Activated CD4-positive, alpha-beta T cell treated with anti-CD3 and anti-CD28 coated beads for 36 hours (primary cell): ENCODE measurements around the gene APOL1. TPM values are rescaled to one million over a fixed set of nuclear protein-coding genes. Genes with fewer than 3 reads are reported as not detected.

Experiments used
- ATAC-seq: fragments of 200-7000 bp; cut with Tn5 transposase; one replicate; pipeline ENCODE4 v1.10.0; 2021; ENCODE audit warnings: mild to moderate bottlenecking, moderate library complexity
- CTCF ChIA-PET: fragments of 350-600 bp; sonication (Branson Sonifier 250); formaldehyde crosslinking; loops from one replicate; lab custom pipeline; 2021; ENCODE audit warnings: antibody characterized with exemption; lab: Charles Lee
- POLR2A ChIA-PET: fragments of 350-600 bp; sonication (Branson Sonifier 250); formaldehyde crosslinking; loops from one replicate; lab custom pipeline; 2021; ENCODE audit warnings: antibody characterized with exemption, inconsistent platforms; lab: Charles Lee
- DNase-seq: peaks from one replicate; pipeline ENCODE4 v3.0.0-alpha.2; 2020
- H3K27ac Mint-ChIP-seq: one replicate; pipeline ENCODE4 v1.8.0; 2021; ENCODE audit warnings: mixed read lengths
- H3K27me3 Mint-ChIP-seq: one replicate; pipeline ENCODE4 v1.8.0; 2021; ENCODE audit warnings: mixed read lengths
- H3K36me3 Mint-ChIP-seq: one replicate; pipeline ENCODE4 v1.8.0; 2021; ENCODE audit warnings: low read depth, mixed read lengths
- H3K4me1 Mint-ChIP-seq: one replicate; pipeline ENCODE4 v1.8.0; 2021; ENCODE audit warnings: mixed read lengths
- H3K4me3 Mint-ChIP-seq: one replicate; pipeline ENCODE4 v1.8.0; 2021; ENCODE audit warnings: mild to moderate bottlenecking, moderate library complexity, mixed read lengths
- H3K9me3 Mint-ChIP-seq: one replicate; pipeline ENCODE4 v1.8.0; 2021; ENCODE audit warnings: low read depth, mixed read lengths
- intact Hi-C, 2 experiments: fragments of 100-400 bp; cut with DNase I in 1 of 2; cut with micrococcal nuclease in 1 of 2; formaldehyde crosslinking; loops; one replicate each; pipeline versions ENCODE4 v1.14.2 to v1.15.1; 2022 to 2024; cut with DNase I, micrococcal nuclease
- total RNA-seq, 2 experiments: library from RNA; stranded (reverse); gene quantifications; one replicate each; pipeline ENCODE4 v1.2.3, GENCODE V29; 2021

Gene APOL1
- total RNA-seq, 2 experiments from 2014 or later = 32.0 to 37.2 TPM

DNA sequence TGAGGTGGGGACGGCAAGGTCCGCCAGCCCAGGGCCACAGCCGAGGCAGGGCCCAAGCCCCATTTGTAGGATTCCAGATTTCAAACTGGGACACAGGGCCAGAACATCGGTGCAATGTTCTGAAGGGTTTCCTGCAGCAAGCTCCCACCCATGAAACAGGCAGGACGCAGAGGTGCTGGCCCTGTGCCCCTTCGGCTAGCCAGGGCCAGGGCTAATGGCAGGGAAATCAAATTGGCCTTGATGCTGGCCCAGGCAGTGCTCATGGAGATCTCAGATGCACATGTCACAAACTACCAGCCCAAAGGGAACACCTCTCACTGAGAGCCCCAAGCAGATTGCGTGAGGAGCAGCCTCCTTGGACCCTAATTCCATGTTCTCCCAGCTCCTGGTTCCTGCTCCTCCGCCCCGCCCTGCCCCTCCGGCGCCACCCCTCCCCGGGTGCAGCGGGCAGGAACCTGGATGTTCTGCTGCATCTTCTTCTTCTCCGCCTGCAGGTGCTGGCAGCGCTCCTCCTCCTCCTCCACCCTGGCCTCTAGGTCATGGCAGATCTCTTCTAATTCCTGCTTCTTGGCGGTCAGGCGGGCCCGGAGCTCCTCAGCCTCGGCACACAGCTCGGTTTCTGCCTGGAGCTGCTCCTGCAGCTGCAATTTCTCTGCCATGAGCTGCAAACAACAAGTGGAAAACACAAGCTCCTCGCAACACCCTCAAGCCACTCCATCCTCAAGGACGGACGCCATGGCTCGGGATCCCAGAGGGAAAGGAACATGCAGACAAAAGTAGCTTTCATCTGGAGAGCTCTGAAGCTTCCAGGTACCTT lies 47.7 kb downstream of the APOL1 start:
- intact Hi-C loops = loop anchor here (1.0 kb wide), 3 partner anchors 86 to 186 kb away; no protein-coding TSS in a partner anchor
- ATAC-seq = no peak
- Mint-ChIP-seq H3K27ac (peak overlapping the region; percentile 72), H3K4me1 (peaks cover 9% of the 10 kb centered on the region), H3K9me3 (no peaks in the 10 kb centered on the region), H3K27me3 (no peaks in the 10 kb centered on the region), H3K36me3 (peaks cover 89% of the 10 kb centered on the region), H3K4me3 (no peak overlapping the region)
- CTCF ChIA-PET = interaction anchor here (0.6 to 6.8 kb wide), 25 partner anchors 10 to 824 kb away, joined by 3 to 71 read pairs (median 5); partner anchors contain the start of genes APOL2 and MYH9
- no peak for DNase-seq
- POLR2A ChIA-PET = interaction anchor here (0.6 to 1.2 kb wide), 2 partner anchors 170 to 217 kb away, joined by 3 to 4 read pairs; no protein-coding TSS in a partner anchor

DNA sequence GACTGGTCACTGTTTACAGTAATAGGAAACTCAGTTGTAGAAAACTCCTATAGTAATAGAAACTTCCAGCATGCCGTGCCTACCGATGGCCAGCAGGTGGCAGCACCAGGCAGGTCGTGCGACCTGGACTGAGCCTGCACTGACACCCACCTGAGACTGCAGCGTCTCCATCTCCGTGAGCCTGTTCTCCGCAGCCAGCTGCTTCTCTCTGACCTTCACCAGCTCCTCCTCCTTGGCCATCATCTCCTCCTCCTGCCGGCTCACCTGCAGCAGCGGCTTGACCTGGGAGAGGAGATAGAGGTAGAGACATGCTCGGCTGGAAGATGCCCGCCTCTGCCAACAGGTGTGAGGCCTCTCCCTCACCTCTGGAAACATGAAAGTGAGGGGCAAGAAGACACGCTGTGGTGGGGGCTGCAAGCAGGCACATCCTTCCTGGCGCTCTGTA lies 48.5 kb downstream of the APOL1 start:
- H3K4me1 Mint-ChIP-seq = peaks cover 7% of the 10 kb centered on the region
- no peaks in the 10 kb centered on the region for H3K27me3 Mint-ChIP-seq
- POLR2A ChIA-PET = interaction anchor here (0.6 to 1.2 kb wide), 4 partner anchors 119 to 216 kb away, joined by 3 to 4 read pairs (median 4); no protein-coding TSS in a partner anchor
- DNase-seq (peak; percentile 90), ATAC-seq (peak; percentile 82)
- H3K4me3 Mint-ChIP-seq = no peak overlapping the region
- CTCF ChIA-PET = interaction anchor here (0.9 to 6.8 kb wide), 25 partner anchors 10 to 823 kb away, joined by 3 to 71 read pairs (median 6); partner anchors contain the start of genes APOL2 and MYH9
- no peaks in the 10 kb centered on the region for H3K9me3 Mint-ChIP-seq
- peak overlapping the region; percentile 72 for H3K27ac Mint-ChIP-seq
- intact Hi-C loops = loop anchor here (1.0 kb wide), 3 partner anchors 85 to 185 kb away; no protein-coding TSS in a partner anchor
- H3K36me3 Mint-ChIP-seq = peaks cover 87% of the 10 kb centered on the region

DNA sequence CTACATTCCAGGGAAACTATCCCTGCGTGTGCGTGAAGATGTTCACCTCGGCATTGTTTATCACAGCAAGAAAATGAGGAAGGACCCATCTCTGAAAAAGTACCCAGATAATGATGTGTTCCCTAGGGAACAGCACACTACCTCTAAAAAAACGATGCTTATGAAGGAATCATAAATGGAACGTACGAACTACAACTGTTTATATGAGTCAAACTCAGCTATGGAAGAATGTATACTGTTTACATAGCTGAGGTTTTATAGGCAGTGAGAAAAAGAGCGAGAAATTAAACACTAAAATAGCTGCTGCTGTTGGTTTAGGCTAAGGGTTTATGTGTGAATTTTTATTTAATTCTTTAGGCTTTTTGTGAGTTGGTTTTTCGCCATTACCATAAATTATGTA lies 48.9 kb downstream of the APOL1 start:
- no peak for ATAC-seq
- Mint-ChIP-seq H3K4me3 (no peak overlapping the region), H3K27me3 (no peaks in the 10 kb centered on the region), H3K27ac (peak overlapping the region; percentile 67), H3K4me1 (peaks cover 7% of the 10 kb centered on the region), H3K9me3 (no peaks in the 10 kb centered on the region), H3K36me3 (peaks cover 85% of the 10 kb centered on the region)
- no peak for DNase-seq
- ChIA-PET CTCF (interaction anchor here (0.6 to 6.8 kb wide), 23 partner anchors 10 to 1254 kb away, joined by 3 to 71 read pairs (median 6); partner anchors contain the start of gene MYH9), POLR2A (interaction anchor here (0.6 to 1.2 kb wide), 3 partner anchors 119 to 182 kb away, joined by 4 read pairs; no protein-coding TSS in a partner anchor)
- intact Hi-C loops = loop anchor here (1.0 kb wide), 3 partner anchors 84 to 184 kb away; no protein-coding TSS in a partner anchor

DNA sequence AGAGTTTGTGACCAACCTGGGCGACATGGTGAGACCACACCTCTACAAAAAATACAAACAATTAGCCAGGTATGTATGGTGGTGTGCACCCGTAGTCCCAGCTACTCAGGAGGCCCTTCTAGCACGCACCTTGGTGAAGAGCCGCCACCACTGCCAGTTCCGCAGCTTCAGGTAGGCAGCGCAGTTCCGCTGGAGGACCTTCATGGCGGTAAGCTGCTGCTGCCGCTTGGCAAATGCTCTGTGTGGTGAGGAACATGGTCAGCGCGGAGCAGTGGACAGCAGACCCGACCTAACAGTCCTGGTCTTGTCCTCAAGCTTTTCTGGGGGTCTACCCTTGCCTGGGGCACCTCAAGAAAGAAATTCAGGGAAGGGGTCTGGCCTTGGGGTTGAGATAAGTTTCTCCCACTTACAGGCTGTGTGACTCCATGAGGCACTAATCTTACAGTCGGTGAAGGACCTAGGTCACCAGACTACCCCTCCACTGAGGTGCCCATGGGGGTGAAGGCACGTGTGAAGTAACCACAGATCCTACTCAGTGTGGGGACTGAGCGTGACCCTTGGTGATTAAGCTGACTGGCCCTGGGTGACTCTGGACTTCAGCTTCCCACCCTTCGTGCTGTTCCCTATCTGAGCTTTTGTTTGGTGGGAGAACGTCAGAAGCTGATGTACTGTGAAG lies 49.6 kb downstream of the APOL1 start:
- DNase-seq (no peak), ATAC-seq (no peak)
- H3K27ac Mint-ChIP-seq = no peak overlapping the region
- intact Hi-C loops = no loop called here
- H3K9me3 Mint-ChIP-seq = no peaks in the 10 kb centered on the region
- peaks cover 7% of the 10 kb centered on the region for H3K4me1 Mint-ChIP-seq
- POLR2A ChIA-PET = interaction anchor here (0.6 kb wide), 1 partner anchor 207 kb away, joined by 3 read pairs; no protein-coding TSS in a partner anchor
- H3K4me3 Mint-ChIP-seq = no peak overlapping the region
- CTCF ChIA-PET = interaction anchor here (0.6 to 6.8 kb wide), 22 partner anchors 9 to 1253 kb away, joined by 3 to 71 read pairs (median 5); partner anchors contain the start of gene MYH9
- no peaks in the 10 kb centered on the region for H3K27me3 Mint-ChIP-seq
- peaks cover 83% of the 10 kb centered on the region for H3K36me3 Mint-ChIP-seq

DNA sequence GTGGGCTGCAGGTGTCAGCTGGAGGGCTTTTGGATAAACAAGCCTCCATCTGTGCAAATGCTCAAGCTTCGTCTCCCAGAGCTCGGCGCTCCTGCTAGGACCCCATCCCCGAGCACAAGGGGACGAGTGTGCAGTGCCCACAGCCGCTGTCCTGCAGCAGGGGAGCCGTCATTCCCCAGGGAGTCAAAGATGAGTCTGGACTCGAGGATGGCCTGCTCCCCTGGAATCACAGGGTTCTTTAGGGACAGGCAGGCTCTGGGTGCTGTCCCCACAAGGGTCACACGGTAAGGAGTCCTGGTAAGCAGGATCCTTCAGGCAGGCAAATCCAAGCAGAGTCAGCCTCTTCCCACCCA lies 50.2 kb downstream of the APOL1 start:
- no peaks in the 10 kb centered on the region for H3K9me3 Mint-ChIP-seq
- ChIA-PET POLR2A (interaction anchor here (0.6 kb wide), 1 partner anchor 206 kb away, joined by 3 read pairs; no protein-coding TSS in a partner anchor), CTCF (interaction anchor here (1.2 to 6.8 kb wide), 8 partner anchors 10 to 183 kb away, joined by 3 to 71 read pairs (median 7); no protein-coding TSS in a partner anchor)
- no peaks in the 10 kb centered on the region for H3K27me3 Mint-ChIP-seq
- H3K27ac Mint-ChIP-seq = no peak overlapping the region
- peaks cover 7% of the 10 kb centered on the region for H3K4me1 Mint-ChIP-seq
- intact Hi-C loops = no loop called here
- DNase-seq (no peak), ATAC-seq (no peak)
- H3K4me3 Mint-ChIP-seq = no peak overlapping the region
- H3K36me3 Mint-ChIP-seq = peaks cover 81% of the 10 kb centered on the region

DNA sequence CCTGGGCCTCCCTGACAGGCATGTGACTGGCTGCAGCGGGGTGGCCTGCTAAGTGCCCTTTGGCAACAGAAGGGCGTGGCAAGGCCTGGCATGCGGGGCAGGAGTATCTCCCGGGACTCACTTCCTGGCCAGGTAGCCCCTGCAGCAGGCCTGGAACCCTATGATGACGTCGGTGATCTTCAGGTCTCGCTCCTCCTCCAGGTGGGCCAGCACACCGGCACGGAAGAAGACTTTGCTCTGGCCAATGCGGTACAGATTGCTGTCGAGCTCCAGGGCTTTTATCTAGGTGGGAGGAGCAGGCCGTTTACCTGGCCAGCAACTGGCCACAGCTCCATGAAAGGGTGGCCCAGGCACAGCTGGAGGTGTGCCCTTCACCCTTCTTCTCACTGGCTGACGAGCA lies 50.9 kb downstream of the APOL1 start:
- ChIA-PET CTCF (interaction anchor here (1.5 to 6.8 kb wide), 3 partner anchors 11 to 165 kb away, joined by 4 to 71 read pairs (median 5); no protein-coding TSS in a partner anchor), POLR2A (no interaction called here)
- no peak for ATAC-seq
- Mint-ChIP-seq H3K4me3 (no peak overlapping the region), H3K27ac (peak overlapping the region; percentile 25), H3K36me3 (peaks cover 79% of the 10 kb centered on the region), H3K4me1 (peaks cover 7% of the 10 kb centered on the region), H3K9me3 (no peaks in the 10 kb centered on the region), H3K27me3 (no peaks in the 10 kb centered on the region)
- intact Hi-C loops = no loop called here
- no peak for DNase-seq

DNA sequence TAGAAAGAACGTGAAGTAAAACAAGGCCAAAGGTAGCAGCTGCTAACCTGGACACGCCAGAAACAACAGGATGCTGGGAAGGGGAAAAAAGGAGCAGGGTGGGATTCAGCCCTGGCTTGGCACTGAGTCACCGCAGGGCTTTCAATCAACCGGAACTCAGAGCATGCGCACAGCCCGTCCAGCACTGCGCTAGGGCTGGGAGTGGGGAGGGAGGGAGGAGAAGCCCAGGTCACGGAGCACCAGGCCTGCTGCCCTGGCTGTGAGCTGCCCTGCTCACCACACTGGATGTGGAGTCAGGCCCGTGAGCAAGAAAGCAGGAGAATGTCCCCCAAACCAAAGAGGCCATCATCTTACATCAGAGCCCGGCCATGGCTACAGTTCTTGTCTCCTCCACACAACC lies 51.5 kb downstream of the APOL1 start:
- DNase-seq (no peak), ATAC-seq (no peak)
- Mint-ChIP-seq H3K9me3 (no peaks in the 10 kb centered on the region), H3K27me3 (no peaks in the 10 kb centered on the region), H3K4me1 (peaks cover 7% of the 10 kb centered on the region), H3K4me3 (no peak overlapping the region), H3K27ac (peak overlapping the region; percentile 25), H3K36me3 (peaks cover 82% of the 10 kb centered on the region)
- intact Hi-C loops = no loop called here
- CTCF ChIA-PET = interaction anchor here (1.5 to 6.8 kb wide), 3 partner anchors 11 to 164 kb away, joined by 4 to 71 read pairs (median 5); no protein-coding TSS in a partner anchor
- POLR2A ChIA-PET = no interaction called here

DNA sequence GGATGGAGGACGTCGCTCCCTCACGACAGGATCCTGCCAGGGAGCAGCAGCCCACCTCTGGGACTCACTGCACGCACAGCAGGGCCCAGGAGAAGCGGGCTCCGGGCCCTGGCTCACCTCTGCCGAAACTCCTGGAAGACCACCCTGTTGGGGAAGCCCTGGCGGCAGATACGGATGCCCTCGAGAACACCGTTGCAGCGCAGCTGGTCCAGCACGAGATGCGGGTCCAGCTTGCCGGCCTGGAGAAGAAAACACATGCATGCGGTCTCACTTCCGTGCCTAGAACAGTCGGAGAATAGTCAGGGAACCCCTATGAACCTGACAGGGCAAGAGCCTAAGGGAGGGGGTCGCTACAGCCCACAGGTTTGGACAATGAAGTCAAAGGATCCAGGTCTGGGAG lies 52.9 kb downstream of the APOL1 start:
- intact Hi-C loops = no loop called here
- POLR2A ChIA-PET = interaction anchor here (0.6 kb wide), 1 partner anchor 71 kb away, joined by 4 read pairs; no protein-coding TSS in a partner anchor
- H3K36me3 Mint-ChIP-seq = peaks cover 76% of the 10 kb centered on the region
- no peak overlapping the region for H3K4me3 Mint-ChIP-seq
- H3K27ac Mint-ChIP-seq = no peak overlapping the region
- no peak for DNase-seq
- H3K9me3 Mint-ChIP-seq = no peaks in the 10 kb centered on the region
- H3K4me1 Mint-ChIP-seq = peaks cover 7% of the 10 kb centered on the region
- H3K27me3 Mint-ChIP-seq = no peaks in the 10 kb centered on the region
- CTCF ChIA-PET = interaction anchor here (0.6 to 6.8 kb wide), 5 partner anchors 10 to 180 kb away, joined by 3 to 71 read pairs (median 4); no protein-coding TSS in a partner anchor
- no peak for ATAC-seq

DNA sequence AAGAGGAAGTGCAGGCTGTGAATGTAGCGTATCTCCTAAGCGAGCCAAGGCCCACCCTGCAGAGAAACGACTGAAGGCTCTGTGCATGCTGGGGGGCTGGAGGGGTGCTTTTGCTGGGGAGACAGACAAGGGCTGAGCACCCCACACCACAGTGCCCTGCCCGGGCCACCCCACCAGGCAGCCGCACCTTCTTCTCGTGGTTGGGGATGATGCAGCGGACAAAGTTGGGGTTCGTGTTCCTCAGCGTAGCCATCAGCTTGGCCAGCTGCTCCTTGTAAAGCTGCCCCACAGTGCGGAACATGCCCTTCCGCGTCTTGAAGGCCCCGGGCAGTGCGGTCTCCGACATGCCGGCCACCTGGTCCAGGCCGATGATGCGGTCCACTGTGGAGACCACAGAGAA lies 53.3 kb downstream of the APOL1 start:
- ChIA-PET POLR2A (no interaction called here), CTCF (interaction anchor here (0.6 kb wide), 2 partner anchors 88 to 165 kb away, joined by 3 read pairs; no protein-coding TSS in a partner anchor)
- Mint-ChIP-seq H3K4me3 (no peak overlapping the region), H3K36me3 (peaks cover 76% of the 10 kb centered on the region), H3K9me3 (no peaks in the 10 kb centered on the region), H3K27ac (no peak overlapping the region), H3K27me3 (no peaks in the 10 kb centered on the region), H3K4me1 (peaks cover 7% of the 10 kb centered on the region)
- ATAC-seq (no peak), DNase-seq (no peak)
- intact Hi-C loops = no loop called here

DNA sequence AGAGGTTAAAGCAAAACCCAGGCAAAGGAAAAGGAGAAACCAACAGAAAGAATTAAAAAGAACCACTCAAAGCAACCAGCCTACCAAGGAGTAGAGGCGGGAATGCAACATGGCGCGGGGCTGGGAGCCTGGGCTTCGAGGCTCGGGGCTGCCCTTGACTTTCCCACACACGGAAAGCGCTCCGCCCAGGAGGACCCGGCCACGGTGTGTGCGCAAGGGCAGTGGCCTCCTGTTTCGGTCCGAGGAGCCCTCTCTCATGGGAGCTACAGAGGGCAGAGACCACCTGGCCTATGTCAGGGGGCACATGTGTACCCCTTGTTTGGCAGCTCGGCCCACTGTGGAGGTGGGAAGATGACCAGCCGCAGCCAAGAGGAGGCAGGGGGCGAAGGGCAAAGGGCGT lies 55.9 kb downstream of the APOL1 start:
- H3K9me3 Mint-ChIP-seq = no peaks in the 10 kb centered on the region
- intact Hi-C loops = no loop called here
- peaks cover 79% of the 10 kb centered on the region for H3K36me3 Mint-ChIP-seq
- H3K27ac Mint-ChIP-seq = peak overlapping the region; percentile 58
- DNase-seq (no peak), ATAC-seq (no peak)
- no peak overlapping the region for H3K4me3 Mint-ChIP-seq
- no peaks in the 10 kb centered on the region for H3K27me3 Mint-ChIP-seq
- H3K4me1 Mint-ChIP-seq = no peaks in the 10 kb centered on the region
- POLR2A ChIA-PET = no interaction called here
- CTCF ChIA-PET = no interaction called here
